ENCODE results near the gene FHIT. TPM values are rescaled to one million over a fixed set of nuclear protein-coding genes. Genes with fewer than 3 reads are reported as not detected.

The FHIT gene
- total and polyA plus RNA-seq, 7 donors, result 0.98 to 10.4 (median 4.0) TPM

DNA sequence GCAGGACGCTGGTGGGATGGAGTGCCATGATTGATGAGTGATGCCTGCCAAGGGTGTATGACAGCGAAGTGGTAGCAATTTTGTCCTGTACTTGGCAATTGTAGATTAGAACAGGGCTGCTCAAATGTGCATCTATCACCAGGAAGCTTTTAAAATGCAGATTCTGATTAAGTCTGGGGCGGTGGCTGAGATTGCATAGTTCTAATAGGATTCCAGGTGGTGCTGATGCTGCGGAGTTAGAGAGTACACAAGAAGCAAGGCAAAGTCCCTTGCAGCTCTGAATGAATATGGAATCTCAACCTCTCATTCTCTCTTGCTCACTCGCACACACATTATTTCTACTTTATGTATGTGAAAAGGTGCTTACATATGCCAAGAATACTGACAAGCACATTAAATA is 670.4 kb downstream of the FHIT start:
- TF ChIP-seq, protein P1, sequence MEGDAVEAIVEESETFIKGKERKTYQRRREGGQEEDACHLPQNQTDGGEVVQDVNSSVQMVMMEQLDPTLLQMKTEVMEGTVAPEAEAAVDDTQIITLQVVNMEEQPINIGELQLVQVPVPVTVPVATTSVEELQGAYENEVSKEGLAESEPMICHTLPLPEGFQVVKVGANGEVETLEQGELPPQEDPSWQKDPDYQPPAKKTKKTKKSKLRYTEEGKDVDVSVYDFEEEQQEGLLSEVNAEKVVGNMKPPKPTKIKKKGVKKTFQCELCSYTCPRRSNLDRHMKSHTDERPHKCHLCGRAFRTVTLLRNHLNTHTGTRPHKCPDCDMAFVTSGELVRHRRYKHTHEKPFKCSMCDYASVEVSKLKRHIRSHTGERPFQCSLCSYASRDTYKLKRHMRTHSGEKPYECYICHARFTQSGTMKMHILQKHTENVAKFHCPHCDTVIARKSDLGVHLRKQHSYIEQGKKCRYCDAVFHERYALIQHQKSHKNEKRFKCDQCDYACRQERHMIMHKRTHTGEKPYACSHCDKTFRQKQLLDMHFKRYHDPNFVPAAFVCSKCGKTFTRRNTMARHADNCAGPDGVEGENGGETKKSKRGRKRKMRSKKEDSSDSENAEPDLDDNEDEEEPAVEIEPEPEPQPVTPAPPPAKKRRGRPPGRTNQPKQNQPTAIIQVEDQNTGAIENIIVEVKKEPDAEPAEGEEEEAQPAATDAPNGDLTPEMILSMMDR (IDR thresholded peaks at IDR 0.05), result no peak

DNA sequence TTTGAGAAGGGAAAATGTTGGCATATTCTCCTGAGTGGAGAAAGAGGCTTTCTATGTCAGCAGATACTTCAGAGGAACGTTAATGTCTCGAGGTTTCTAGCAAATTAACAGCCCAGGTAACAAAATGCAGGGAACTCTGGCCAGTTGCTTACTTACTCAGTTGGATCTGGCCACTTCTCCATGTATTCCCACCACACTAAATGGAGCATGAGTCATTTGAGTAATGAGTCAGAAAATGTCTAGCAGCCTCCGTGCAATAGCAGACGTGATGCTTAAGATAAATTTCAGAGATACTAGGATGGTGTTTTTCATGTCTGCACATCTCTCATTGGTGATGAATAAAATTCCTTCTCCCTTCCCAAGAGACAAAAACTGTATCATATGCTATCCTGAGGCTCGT is 671.5 kb downstream of the FHIT start:
- Histone ChIP-seq H3K4me3 (no peak overlapping the region), H3K9me3 (no peaks in the 10 kb centered on the region), H3K27ac (no peak overlapping the region), H3K27me3 (ENCODE audit: insufficient read depth in 3 of 3, low read length in 2 of 3) (no peaks in the 10 kb centered on the region), H3K36me3 (ENCODE audit: insufficient read depth in 1 of 2, low read depth in 1 of 2) (no peaks in the 10 kb centered on the region), H3K4me1 (no peaks in the 10 kb centered on the region)
- intact Hi-C loops (cut with DNase I), result no loop called here
- no peak for DNase-seq
- 57 to 63% (median 59%) methylated on average over 5 of the region's 5 CpGs for WGBS, 3 donors
- ATAC-seq, result no peak
- TF ChIP-seq, protein P1 (IDR thresholded peaks at IDR 0.05), result no peak

More for the DNA sequence above, 670.4 kb downstream of the FHIT start:
- Histone ChIP-seq H3K27me3 (ENCODE audit: insufficient read depth in 3 of 3, low read length in 2 of 3) (no peaks in the 10 kb centered on the region), H3K4me1 (no peaks in the 10 kb centered on the region), H3K9me3 (no peaks in the 10 kb centered on the region), H3K36me3 (ENCODE audit: insufficient read depth in 1 of 2, low read depth in 1 of 2) (no peaks in the 10 kb centered on the region), H3K4me3 (no peak overlapping the region), H3K27ac (no peak overlapping the region)
- intact Hi-C loops (cut with DNase I), result no loop called here
- WGBS, 3 donors, result 85 to 93% (median 91%) methylated on average over 5 of the region's 5 CpGs
- DNase-seq, result no peak
- no peak for ATAC-seq

DNA sequence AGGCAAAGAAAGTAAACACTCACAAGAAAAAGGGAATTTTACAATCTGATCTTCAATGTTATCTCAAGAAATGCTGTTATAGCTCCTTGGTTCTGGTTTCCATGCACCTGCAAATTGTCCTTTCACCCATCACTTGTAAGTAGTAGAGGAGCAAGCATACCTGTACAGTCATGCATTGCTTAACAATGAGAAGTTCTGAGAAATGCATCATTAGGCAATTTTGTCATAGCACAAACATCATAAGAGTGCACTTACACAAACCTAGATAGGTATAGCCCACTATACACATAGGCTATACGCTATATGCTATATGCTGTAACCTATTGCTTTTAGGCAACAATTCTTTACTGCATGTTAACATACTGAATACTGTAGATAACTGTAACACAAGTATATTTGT is 672.3 kb downstream of the FHIT start:
- Histone ChIP-seq H3K36me3 (ENCODE audit: insufficient read depth in 1 of 2, low read depth in 1 of 2) (no peaks in the 10 kb centered on the region), H3K4me1 (no peaks in the 10 kb centered on the region), H3K9me3 (no peaks in the 10 kb centered on the region), H3K27ac (no peak overlapping the region), H3K27me3 (ENCODE audit: insufficient read depth in 3 of 3, low read length in 2 of 3) (no peaks in the 10 kb centered on the region), H3K4me3 (no peak overlapping the region)
- ATAC-seq (no peak), DNase-seq (no peak)
- TF ChIP-seq, protein P1 (IDR thresholded peaks at IDR 0.05), result no peak
- 97 to 100% (median 99%) methylated on average over 1 of the region's 1 CpG for WGBS, 3 donors
- intact Hi-C loops (cut with DNase I), result no loop called here

DNA sequence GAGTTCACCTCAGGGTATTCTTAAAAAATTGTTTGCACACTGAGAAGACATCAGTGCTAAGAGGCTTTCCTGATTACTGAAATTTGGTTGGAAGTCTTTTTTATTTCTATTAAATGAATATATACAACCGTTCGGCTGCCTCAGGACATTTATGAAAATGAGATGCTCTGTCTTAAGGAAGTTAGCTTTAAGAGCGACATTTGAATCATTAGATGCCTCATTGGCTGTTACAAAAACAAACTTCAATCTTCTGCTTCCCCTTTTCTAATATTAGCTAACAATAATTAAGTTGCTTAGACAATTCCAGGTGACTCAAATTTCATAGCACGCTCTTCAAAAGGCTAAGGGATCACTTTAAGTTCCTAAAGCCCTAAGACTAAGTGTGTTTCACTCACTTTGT is 673.7 kb downstream of the FHIT start:
- WGBS, 3 donors, result 72 to 93% (median 89%) methylated on average over 4 of the region's 4 CpGs
- H3K27ac ChIP-seq, result no peak overlapping the region
- H3K9me3 ChIP-seq, result no peaks in the 10 kb centered on the region
- H3K27me3 ChIP-seq (ENCODE audit: insufficient read depth in 3 of 3, low read length in 2 of 3), result no peaks in the 10 kb centered on the region
- H3K4me3 ChIP-seq, result no peak overlapping the region
- DNase-seq (no peak), ATAC-seq (no peak)
- H3K4me1 ChIP-seq, result no peaks in the 10 kb centered on the region
- TF ChIP-seq, protein P1 (IDR thresholded peaks at IDR 0.05), result no peak
- no peaks in the 10 kb centered on the region for H3K36me3 ChIP-seq (ENCODE audit: insufficient read depth in 1 of 2, low read depth in 1 of 2)
- intact Hi-C loops (cut with DNase I), result no loop called here

DNA sequence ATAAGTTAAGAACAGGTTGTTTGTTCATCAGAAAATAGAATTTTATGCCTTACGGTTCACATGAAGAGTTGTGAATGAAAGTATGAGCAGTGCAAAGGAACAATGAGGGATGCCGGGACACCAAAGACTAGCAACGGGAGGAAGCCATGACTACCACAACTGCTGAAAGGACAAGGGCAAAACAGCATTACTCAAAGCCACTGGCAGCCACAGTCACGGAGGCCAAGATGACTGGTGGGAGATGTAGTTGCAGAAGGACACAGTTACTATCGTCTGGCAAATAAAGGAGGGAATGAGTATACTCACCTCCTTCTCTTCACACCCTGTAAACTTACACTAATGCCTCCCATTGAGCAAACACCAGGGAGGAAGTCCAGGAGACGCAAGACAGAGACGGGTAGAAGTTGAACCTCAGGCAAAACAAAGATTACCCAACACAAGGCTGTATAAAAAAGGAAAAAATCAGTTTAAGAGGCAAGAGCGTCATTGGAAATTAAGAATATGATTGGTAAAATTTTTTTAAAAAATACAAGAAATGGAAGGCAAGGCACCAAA is 675.5 kb downstream of the FHIT start:
- H3K27me3 ChIP-seq (ENCODE audit: insufficient read depth in 3 of 3, low read length in 2 of 3), result no peaks in the 10 kb centered on the region
- TF ChIP-seq, protein P1 (IDR thresholded peaks at IDR 0.05), result no peak
- no peaks in the 10 kb centered on the region for H3K4me1 ChIP-seq
- H3K9me3 ChIP-seq, result no peaks in the 10 kb centered on the region
- intact Hi-C loops (cut with DNase I), result no loop called here
- H3K4me3 ChIP-seq, result no peak overlapping the region
- H3K36me3 ChIP-seq (ENCODE audit: insufficient read depth in 1 of 2, low read depth in 1 of 2), result no peaks in the 10 kb centered on the region
- no peak overlapping the region for H3K27ac ChIP-seq
- no peak for ATAC-seq
- 76 to 83% (median 79%) methylated on average over 8 of the region's 8 CpGs for WGBS, 3 donors
- no peak for DNase-seq

Data from psoas muscle (tissue), 8 donors.